Stimulated activated naive CD8-positive, alpha-beta T cell treated with anti-CD3 and anti-CD28 coated beads, Interleukin-15, Interleukin-2, amounts not matched to agents 100 ng/mL and 50 ng/mL, for 24 hours (primary cell): ENCODE results near the gene AAMP.
A peak's percentile ranks its signal among the peaks of the same experiment; 100 is the strongest.

Experiments used
- H3K27ac Mint-ChIP-seq: one replicate; pipeline ENCODE4 v1.8.0; 2021; ENCODE audit warnings: mild to moderate bottlenecking, mixed read lengths
- H3K27me3 Mint-ChIP-seq: one replicate; pipeline ENCODE4 v1.8.0; 2021; ENCODE audit warnings: mixed read lengths
- H3K36me3 Mint-ChIP-seq: one replicate; pipeline ENCODE4 v1.8.0; 2021; ENCODE audit warnings: low read depth, mixed read lengths
- H3K4me1 Mint-ChIP-seq: one replicate; pipeline ENCODE4 v1.8.0; 2021; ENCODE audit warnings: low read depth, mixed read lengths
- H3K4me3 Mint-ChIP-seq: one replicate; pipeline ENCODE4 v1.8.0; 2021; ENCODE audit warnings: mild to moderate bottlenecking, mixed read lengths
- H3K9me3 Mint-ChIP-seq: one replicate; pipeline ENCODE4 v1.8.0; 2021; ENCODE audit warnings: mixed read lengths

The AAMP gene

GRCh38 chr2:218301176-218301819, 31.4 kb upstream of the AAMP start:
- H3K4me1 Mint-ChIP-seq = no peaks in the 10 kb centered on the region
- H3K36me3 Mint-ChIP-seq = no peaks in the 10 kb centered on the region
- no peaks in the 10 kb centered on the region for H3K9me3 Mint-ChIP-seq
- no peaks in the 10 kb centered on the region for H3K27me3 Mint-ChIP-seq
- H3K27ac Mint-ChIP-seq = no peak overlapping the region
- no peak overlapping the region for H3K4me3 Mint-ChIP-seq

GRCh38 chr2:218300141-218300540, 30.2 kb upstream of the AAMP start:
- Mint-ChIP-seq H3K27me3 (no peaks in the 10 kb centered on the region), H3K4me1 (no peaks in the 10 kb centered on the region), H3K4me3 (no peak overlapping the region), H3K36me3 (no peaks in the 10 kb centered on the region), H3K27ac (no peak overlapping the region), H3K9me3 (no peaks in the 10 kb centered on the region)

- no peaks in the 10 kb centered on the region for H3K27me3 Mint-ChIP-seq
- no peaks in the 10 kb centered on the region for H3K9me3 Mint-ChIP-seq
Observed at GRCh38 chr2:218298314-218298875, 28.5 kb upstream of the AAMP start.

GRCh38 chr2:218296847-218297246, 26.9 kb upstream of the AAMP start:
- H3K4me3 Mint-ChIP-seq = no peak overlapping the region
- no peaks in the 10 kb centered on the region for H3K36me3 Mint-ChIP-seq
- H3K4me1 Mint-ChIP-seq = peaks cover 19% of the 10 kb centered on the region
- H3K27ac Mint-ChIP-seq = no peak overlapping the region
- no peaks in the 10 kb centered on the region for H3K9me3 Mint-ChIP-seq
- H3K27me3 Mint-ChIP-seq = no peaks in the 10 kb centered on the region

More at GRCh38 chr2:218298314-218298875, 28.5 kb upstream of the AAMP start:
- H3K4me3 Mint-ChIP-seq = no peak overlapping the region
- H3K27ac Mint-ChIP-seq = no peak overlapping the region
- peaks cover 11% of the 10 kb centered on the region for H3K4me1 Mint-ChIP-seq
- no peaks in the 10 kb centered on the region for H3K36me3 Mint-ChIP-seq

- H3K27ac Mint-ChIP-seq = no peak overlapping the region
- no peaks in the 10 kb centered on the region for H3K36me3 Mint-ChIP-seq
- H3K4me3 Mint-ChIP-seq = no peak overlapping the region
- no peaks in the 10 kb centered on the region for H3K9me3 Mint-ChIP-seq
- H3K27me3 Mint-ChIP-seq = no peaks in the 10 kb centered on the region
- H3K4me1 Mint-ChIP-seq = peaks cover 21% of the 10 kb centered on the region
Observed at GRCh38 chr2:218296200-218296599, 26.3 kb upstream of the AAMP start.

- no peak overlapping the region for H3K27ac Mint-ChIP-seq
- no peaks in the 10 kb centered on the region for H3K36me3 Mint-ChIP-seq
- H3K27me3 Mint-ChIP-seq = no peaks in the 10 kb centered on the region
- H3K4me1 Mint-ChIP-seq = peaks cover 32% of the 10 kb centered on the region
- H3K4me3 Mint-ChIP-seq = no peak overlapping the region
- H3K9me3 Mint-ChIP-seq = no peaks in the 10 kb centered on the region
Observed at GRCh38 chr2:218295029-218295428, 25.1 kb upstream of the AAMP start.

GRCh38 chr2:218294430-218295022, 24.6 kb upstream of the AAMP start:
- no peak overlapping the region for H3K4me3 Mint-ChIP-seq
- H3K36me3 Mint-ChIP-seq = no peaks in the 10 kb centered on the region

GRCh38 chr2:218293715-218294429, 23.9 kb upstream of the AAMP start:
- H3K9me3 Mint-ChIP-seq = no peaks in the 10 kb centered on the region
- H3K27ac Mint-ChIP-seq = no peak overlapping the region
- H3K4me1 Mint-ChIP-seq = peaks cover 44% of the 10 kb centered on the region
- no peaks in the 10 kb centered on the region for H3K36me3 Mint-ChIP-seq
- H3K4me3 Mint-ChIP-seq = no peak overlapping the region
- H3K27me3 Mint-ChIP-seq = no peaks in the 10 kb centered on the region

More at GRCh38 chr2:218294430-218295022, 24.6 kb upstream of the AAMP start:
- Mint-ChIP-seq H3K27me3 (no peaks in the 10 kb centered on the region), H3K27ac (no peak overlapping the region), H3K9me3 (no peaks in the 10 kb centered on the region), H3K4me1 (peaks cover 38% of the 10 kb centered on the region)

- peak within 1 kb of the TSS; percentile 86 for H3K4me3 Mint-ChIP-seq
- peaks cover 4% of the 10 kb centered on the region for H3K36me3 Mint-ChIP-seq
- H3K9me3 Mint-ChIP-seq = no peaks in the 10 kb centered on the region
- H3K27me3 Mint-ChIP-seq = no peaks in the 10 kb centered on the region
- peaks cover 59% of the 10 kb centered on the region for H3K4me1 Mint-ChIP-seq
- peak within 1 kb of the TSS; percentile 89 for H3K27ac Mint-ChIP-seq
Observed at GRCh38 chr2:218292048-218293014, 22.4 kb upstream of the AAMP start, which contains the start of gene TMBIM1. TMBIM1 (minus strand) TSS chr2:218292503; CDS start chr2:218282141, 10,362 bp downstream.

- peaks cover 4% of the 10 kb centered on the region for H3K36me3 Mint-ChIP-seq
- H3K27ac Mint-ChIP-seq = peak overlapping the region; percentile 89
- H3K4me3 Mint-ChIP-seq = peak overlapping the region; percentile 86
- peaks cover 68% of the 10 kb centered on the region for H3K4me1 Mint-ChIP-seq
- no peaks in the 10 kb centered on the region for H3K9me3 Mint-ChIP-seq
- no peaks in the 10 kb centered on the region for H3K27me3 Mint-ChIP-seq
Observed at GRCh38 chr2:218291318-218292047, 21.5 kb upstream of the AAMP start.

GRCh38 chr2:218290316-218291261, 20.7 kb upstream of the AAMP start:
- Mint-ChIP-seq H3K4me3 (peak overlapping the region; percentile 86), H3K36me3 (peaks cover 5% of the 10 kb centered on the region), H3K9me3 (no peaks in the 10 kb centered on the region), H3K27ac (peak overlapping the region; percentile 89), H3K27me3 (no peaks in the 10 kb centered on the region), H3K4me1 (peaks cover 77% of the 10 kb centered on the region)

GRCh38 chr2:218289639-218290315, 19.8 kb upstream of the AAMP start:
- Mint-ChIP-seq H3K4me1 (peaks cover 85% of the 10 kb centered on the region), H3K9me3 (no peaks in the 10 kb centered on the region), H3K27ac (peak overlapping the region; percentile 89), H3K36me3 (peaks cover 9% of the 10 kb centered on the region), H3K27me3 (no peaks in the 10 kb centered on the region), H3K4me3 (peak overlapping the region; percentile 86)
